OCI-LY7 (cell line): ENCODE measurements around the gene TNS1.

Experiments
- CTCF ChIP-seq: fragments of 200-600 bp; sonication (generic); conservative IDR thresholded peaks from 2 replicates; pipeline ENCODE4 v1.5.1; 2014; ENCODE audit warnings: mild to moderate bottlenecking, antibody characterized with exemption, low read length, moderate library complexity, mixed read lengths
- EZH2phosphoT487 ChIP-seq: fragments of 200-600 bp; sonication (generic); IDR thresholded peaks from 2 replicates; pipeline ENCODE4 v1.6.1; 2018; ENCODE audit warnings: low read depth, borderline replicate concordance, mild to moderate bottlenecking, mixed run types, antibody characterized with exemption, low read length, moderate library complexity, mixed read lengths

GRCh38 chr2:217929757-217930707 lies 72.8 kb downstream of the TNS1 start:
- TF ChIP-seq CTCF (no peak), EZH2phosphoT487 (no peak)
